BE2C (cell line): ENCODE measurements around the gene OR5AU1. TPM values are rescaled to one million over a fixed set of nuclear protein-coding genes. Genes with fewer than 3 reads are reported as not detected.

Source experiments
- DNase-seq: peaks from one replicate; pipeline ENCODE4 v3.0.0-alpha.2; 2020
- H3K27me3 ChIP-seq: fragments of 250-450 bp; sonication (Bioruptor Pico); 2 replicates; pipeline ENCODE4 v1.5.1; 2020; ENCODE audit warnings: mild to moderate bottlenecking
- H3K36me3 ChIP-seq: fragments of 250-450 bp; sonication (Bioruptor Pico); 2 replicates; pipeline ENCODE4 v1.5.1; 2020; ENCODE audit warnings: mild to moderate bottlenecking
- H3K4me1 ChIP-seq: fragments of 250-450 bp; sonication (Bioruptor Pico); 2 replicates; pipeline ENCODE4 v1.5.1; 2020
- H3K4me3 ChIP-seq: 2 replicates; pipeline ENCODE4 v1.5.1; 2011; ENCODE audit warnings: low read depth, low read length
- H3K9me3 ChIP-seq: fragments of 250-450 bp; sonication (Bioruptor Pico); 2 replicates; pipeline ENCODE4 v1.5.1; 2020
- polyA plus RNA-seq: library from polyadenylated mRNA; unstranded; fragments of >200 nt; gene quantifications from one replicate; pipeline ENCODE4 v1.2.1, GENCODE V29; 2012; ENCODE audit warnings: low read depth, missing spikeins; ENCODE audit not compliant: insufficient read length, insufficient read depth
- TF ChIP-seq, protein P1 (sequence below): IDR thresholded peaks from 2 replicates; pipeline ENCODE4 v1.5.1; 2012; ENCODE audit warnings: mild to moderate bottlenecking, low read depth, low read length

Gene OR5AU1
- not detected for polyA plus RNA-seq

DNA sequence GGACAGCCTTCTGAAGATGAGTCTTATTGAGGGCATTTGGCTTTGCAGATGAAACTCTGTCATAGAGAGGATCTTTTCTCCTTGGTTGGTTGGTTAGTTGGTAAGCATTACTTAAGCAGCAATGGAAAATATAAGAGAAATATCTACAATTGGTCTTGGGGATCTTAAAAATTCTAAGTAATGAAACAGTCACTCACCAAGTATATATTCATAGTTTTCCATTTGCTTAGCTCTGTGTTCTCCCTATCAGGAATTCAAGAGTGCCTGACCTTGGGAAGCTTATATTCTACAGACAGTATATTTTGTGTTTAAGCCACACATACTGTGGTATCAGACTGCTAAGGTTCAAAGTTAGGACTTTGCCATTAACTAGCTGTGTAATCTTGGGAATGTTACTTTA is at the start of gene OR5AU1:
Gene OR5AU1, minus strand, starts transcription at position 101 of the 400 bp plus-strand sequence. CDS start 191 bp downstream, outside the sequence.
- DNase-seq = no peak

DNA sequence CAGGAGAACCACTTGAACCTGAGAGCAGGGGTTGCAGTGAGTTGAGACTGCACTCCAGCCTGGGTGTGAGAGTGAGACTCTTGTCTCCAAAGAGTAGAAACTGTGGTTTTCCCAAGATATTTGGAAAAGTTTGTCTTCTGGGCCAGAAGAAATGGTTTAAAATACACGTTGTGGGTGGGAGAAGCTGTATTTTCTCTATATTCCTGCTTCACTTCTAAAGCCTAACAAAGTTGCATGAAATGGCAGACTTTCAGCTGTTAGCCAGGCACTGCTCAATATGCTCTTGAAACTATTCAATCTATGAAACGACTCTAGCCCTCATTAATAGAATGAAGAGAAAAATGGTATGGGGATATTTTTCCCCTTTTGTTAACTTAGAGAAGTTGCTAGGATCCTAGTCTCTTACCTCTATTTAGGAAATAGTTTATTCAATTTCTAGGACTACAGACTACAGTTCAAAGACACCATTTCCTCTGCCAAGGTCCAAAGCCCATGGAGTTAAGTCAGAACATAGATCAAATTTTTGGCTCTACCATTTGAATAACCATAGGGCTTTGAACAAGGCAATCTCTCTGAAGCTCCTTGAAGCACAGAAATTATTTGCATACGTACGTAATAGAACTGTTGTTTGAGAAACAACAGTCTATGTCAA is 49.3 kb upstream of the OR5AU1 start:
- Histone ChIP-seq H3K27me3 (no peaks in the 10 kb centered on the region; the same call in 1 of the 2 replicates), H3K9me3 (no peaks in the 10 kb centered on the region), H3K4me3 (no peak overlapping the region), H3K4me1 (no peaks in the 10 kb centered on the region), H3K36me3 (peaks cover 62% of the 10 kb centered on the region)
- TF ChIP-seq, protein P1, sequence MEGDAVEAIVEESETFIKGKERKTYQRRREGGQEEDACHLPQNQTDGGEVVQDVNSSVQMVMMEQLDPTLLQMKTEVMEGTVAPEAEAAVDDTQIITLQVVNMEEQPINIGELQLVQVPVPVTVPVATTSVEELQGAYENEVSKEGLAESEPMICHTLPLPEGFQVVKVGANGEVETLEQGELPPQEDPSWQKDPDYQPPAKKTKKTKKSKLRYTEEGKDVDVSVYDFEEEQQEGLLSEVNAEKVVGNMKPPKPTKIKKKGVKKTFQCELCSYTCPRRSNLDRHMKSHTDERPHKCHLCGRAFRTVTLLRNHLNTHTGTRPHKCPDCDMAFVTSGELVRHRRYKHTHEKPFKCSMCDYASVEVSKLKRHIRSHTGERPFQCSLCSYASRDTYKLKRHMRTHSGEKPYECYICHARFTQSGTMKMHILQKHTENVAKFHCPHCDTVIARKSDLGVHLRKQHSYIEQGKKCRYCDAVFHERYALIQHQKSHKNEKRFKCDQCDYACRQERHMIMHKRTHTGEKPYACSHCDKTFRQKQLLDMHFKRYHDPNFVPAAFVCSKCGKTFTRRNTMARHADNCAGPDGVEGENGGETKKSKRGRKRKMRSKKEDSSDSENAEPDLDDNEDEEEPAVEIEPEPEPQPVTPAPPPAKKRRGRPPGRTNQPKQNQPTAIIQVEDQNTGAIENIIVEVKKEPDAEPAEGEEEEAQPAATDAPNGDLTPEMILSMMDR = no peak
- DNase-seq = no peak

More for the DNA sequence above, at the start of gene OR5AU1:
- Histone ChIP-seq H3K4me1 (no peaks in the 10 kb centered on the region), H3K4me3 (no peak within 1 kb of the TSS), H3K27me3 (peaks cover 23% of the 10 kb centered on the region), H3K36me3 (no peaks in the 10 kb centered on the region), H3K9me3 (no peaks in the 10 kb centered on the region)
- TF ChIP-seq, protein P1 = no peak

DNA sequence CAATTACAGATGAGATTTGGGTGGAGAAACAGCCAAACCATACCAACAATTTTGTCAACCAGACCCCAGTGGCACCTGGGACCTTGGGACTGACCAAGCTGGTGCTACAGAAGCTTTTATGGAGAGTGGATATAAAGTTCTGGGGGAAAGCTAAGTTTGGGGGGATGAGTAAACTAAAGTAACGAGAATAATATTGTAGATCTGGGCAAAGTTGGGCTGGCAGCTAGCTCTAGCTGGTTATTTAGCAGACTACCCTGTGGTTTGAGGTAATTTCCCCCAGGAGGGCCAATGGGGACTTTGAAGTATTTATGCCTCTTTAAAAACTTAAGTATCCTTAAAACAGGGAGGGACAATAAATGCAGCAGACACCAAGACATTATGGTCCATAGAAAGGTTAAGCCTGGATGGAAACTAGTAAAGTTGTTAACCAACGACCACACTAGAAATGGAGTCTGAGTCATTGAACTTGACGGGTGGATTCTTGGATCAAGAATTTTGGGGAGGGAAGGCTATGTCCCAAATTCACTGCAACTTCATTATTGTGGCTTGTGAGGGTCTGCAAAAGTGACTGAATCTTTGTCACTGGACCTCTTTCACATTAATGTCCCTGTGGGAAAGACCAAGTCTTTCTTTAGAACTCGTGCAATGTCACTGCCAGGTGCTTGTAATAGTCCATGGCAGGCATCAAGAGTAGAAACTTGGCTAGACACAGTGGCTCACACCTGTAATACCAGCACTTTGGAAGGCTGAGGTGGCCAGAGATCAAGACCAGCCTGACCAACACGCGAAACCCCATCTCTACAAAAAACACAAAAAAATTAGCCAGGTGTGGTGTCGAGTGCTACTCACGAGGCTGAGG is 48.5 kb upstream of the OR5AU1 start:
- Histone ChIP-seq H3K36me3 (peaks cover 55% of the 10 kb centered on the region), H3K9me3 (no peaks in the 10 kb centered on the region), H3K4me3 (no peak overlapping the region), H3K27me3 (no peaks in the 10 kb centered on the region; the same call in 1 of the 2 replicates), H3K4me1 (no peaks in the 10 kb centered on the region)
- no peak for DNase-seq
- TF ChIP-seq, protein P1 = no peak

DNA sequence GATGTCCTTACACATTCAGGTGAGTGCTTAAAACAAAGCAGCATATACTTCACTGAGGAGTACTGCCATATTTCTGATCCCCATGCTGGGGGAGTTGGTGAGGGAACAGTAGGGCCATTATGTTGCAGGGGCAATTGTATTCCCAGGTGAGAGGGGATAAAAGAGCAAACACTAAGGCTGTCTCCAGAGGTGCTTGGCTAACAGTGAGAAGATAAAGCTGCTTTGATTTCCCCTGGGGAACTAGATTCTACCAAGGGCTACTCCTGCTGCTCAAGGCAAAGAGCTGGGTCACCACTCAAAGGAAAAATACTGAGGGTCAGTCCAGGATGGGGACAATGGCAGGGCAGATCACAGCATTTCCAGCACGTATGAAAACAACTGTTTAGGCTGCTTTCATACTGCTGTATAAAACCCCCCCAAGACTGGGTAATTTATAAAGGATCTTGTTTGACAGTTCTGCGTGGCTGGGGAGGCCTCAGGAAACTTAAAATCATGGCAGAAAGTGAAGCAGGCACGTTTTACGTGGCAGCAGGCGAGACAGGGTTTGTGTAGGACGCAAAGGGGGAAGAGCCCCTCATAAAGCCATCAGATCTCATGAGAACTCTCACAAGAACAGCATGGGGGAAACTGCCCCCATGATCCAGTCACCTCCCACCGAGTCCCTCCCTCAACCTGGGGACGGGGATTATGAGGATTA is 47.8 kb upstream of the OR5AU1 start:
- H3K9me3 ChIP-seq = no peaks in the 10 kb centered on the region
- TF ChIP-seq, protein P1 = no peak
- H3K4me1 ChIP-seq = no peaks in the 10 kb centered on the region
- DNase-seq = no peak
- H3K4me3 ChIP-seq = no peak overlapping the region
- H3K27me3 ChIP-seq = no peaks in the 10 kb centered on the region; the same call in 1 of the 2 replicates
- peaks cover 47% of the 10 kb centered on the region for H3K36me3 ChIP-seq

DNA sequence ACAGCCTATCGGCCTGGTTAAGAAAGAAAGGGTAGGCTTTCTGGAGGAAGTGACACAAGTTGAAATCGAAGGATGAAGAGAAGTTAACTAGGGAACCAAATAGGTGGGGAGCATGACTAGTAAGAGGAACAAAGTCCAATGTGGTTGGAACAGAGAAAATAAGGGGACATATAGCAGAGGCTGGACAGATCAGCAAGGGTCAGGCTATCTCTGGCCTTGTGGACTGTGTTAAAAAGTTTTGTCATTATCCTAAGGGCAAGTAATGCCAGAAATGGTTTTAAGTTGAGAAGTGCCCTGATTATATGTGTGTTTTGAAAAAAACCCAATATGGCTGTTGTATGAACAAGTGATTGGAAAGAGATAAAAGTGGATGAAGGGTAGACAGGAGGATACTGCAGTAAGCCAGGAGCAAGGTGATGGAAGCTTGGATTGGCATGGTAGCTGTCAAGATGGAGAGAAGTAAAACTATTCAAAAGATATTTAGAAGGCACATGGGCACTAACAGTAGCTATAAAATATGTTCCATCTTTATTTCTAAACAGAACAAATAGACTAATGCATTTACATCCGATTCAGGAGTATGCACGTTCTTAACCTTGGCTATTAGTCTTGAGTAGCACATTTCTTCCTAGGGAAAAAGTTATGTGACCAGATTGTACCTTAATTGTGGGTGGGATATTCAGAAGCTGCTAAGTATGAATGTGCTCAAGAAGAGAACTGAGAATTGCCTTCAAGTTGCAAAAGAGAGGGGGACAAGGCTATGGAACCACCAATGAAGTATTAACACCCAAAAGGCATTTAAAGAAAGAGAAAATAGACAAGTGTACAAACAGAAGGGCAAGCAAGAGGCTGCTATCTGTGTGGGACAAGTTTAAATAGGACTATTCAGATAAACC is 46.8 kb upstream of the OR5AU1 start:
- H3K9me3 ChIP-seq = peaks cover under 1% of the 10 kb centered on the region; the same call in 1 of the 2 replicates
- DNase-seq = no peak

More for the DNA sequence above, 46.8 kb upstream of the OR5AU1 start:
- TF ChIP-seq, protein P1 = no peak
- no peaks in the 10 kb centered on the region; the same call in 1 of the 2 replicates for H3K27me3 ChIP-seq
- no peak overlapping the region for H3K4me3 ChIP-seq
- no peaks in the 10 kb centered on the region for H3K4me1 ChIP-seq
- peaks cover 38% of the 10 kb centered on the region for H3K36me3 ChIP-seq
